ENCODE measurements around the gene NDUFA12.

NDUFA12 gene

GRCh38 chr12:94930772-94931171 is 72.7 kb downstream of the NDUFA12 start:
- ATAC-seq: no peak
- TF ChIP-seq CSRNP3 (CRISPR knock-in tag; IDR thresholded peaks at IDR 0.05) (no peak), ARNTL (CRISPR knock-in tag; IDR thresholded peaks at IDR 0.05; ENCODE audit: borderline replicate concordance, low read depth) (no peak), TSHZ2 (CRISPR knock-in tag; IDR thresholded peaks at IDR 0.05) (no peak), ESRRG (CRISPR knock-in tag; IDR thresholded peaks at IDR 0.05) (no peak), ZNF565 (CRISPR knock-in tag; conservative IDR thresholded peaks at IDR 0.05; ENCODE audit: low read depth) (no peak), ZC3H10 (CRISPR knock-in tag; IDR thresholded peaks at IDR 0.05) (no peak), ZNF8 (CRISPR knock-in tag; IDR thresholded peaks at IDR 0.05) (no peak)

GRCh38 chr12:94930216-94930654 is 73.3 kb downstream of the NDUFA12 start:
- ATAC-seq: no peak
- TF ChIP-seq TOX (CRISPR knock-in tag; IDR thresholded peaks at IDR 0.05; ENCODE audit: borderline replicate concordance) (no peak), BACH2 (CRISPR knock-in tag; IDR thresholded peaks at IDR 0.05; ENCODE audit: borderline replicate concordance) (no peak), ZFP30 (CRISPR knock-in tag; IDR thresholded peaks at IDR 0.05) (no peak), TSHZ2 (CRISPR knock-in tag; IDR thresholded peaks at IDR 0.05) (no peak)

DNA sequence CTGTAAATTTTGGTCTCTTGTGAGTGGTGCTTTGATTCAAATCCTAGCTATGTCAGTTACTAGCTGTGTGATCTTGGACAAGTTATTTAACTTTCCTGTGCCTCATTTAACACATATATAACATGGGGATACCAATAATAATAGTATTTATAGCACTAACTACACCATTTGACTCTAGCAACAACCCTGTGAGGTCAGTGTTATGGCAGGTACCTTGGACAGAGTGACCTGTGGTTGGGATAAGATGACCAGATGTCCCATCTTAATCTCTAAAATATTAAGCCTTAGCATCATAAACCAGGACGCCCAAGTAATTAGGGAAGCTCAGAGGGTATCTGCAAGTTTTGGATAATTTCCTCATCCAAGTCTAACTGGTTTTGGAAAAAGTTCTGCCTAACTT is 73.7 kb downstream of the NDUFA12 start:
- no peak for TF ChIP-seq TOX (CRISPR knock-in tag; IDR thresholded peaks at IDR 0.05; ENCODE audit: borderline replicate concordance)
- TF ChIP-seq PPARA (CRISPR knock-in tag; IDR thresholded peaks at IDR 0.05; ENCODE audit: borderline replicate concordance): no peak
- no peak for TF ChIP-seq ZFP30 (CRISPR knock-in tag; IDR thresholded peaks at IDR 0.05)
- TF ChIP-seq ZC3H10 (CRISPR knock-in tag; IDR thresholded peaks at IDR 0.05): no peak
- no peak for TF ChIP-seq TSHZ2 (CRISPR knock-in tag; IDR thresholded peaks at IDR 0.05)
- TF ChIP-seq ZNF70 (CRISPR knock-in tag; IDR thresholded peaks at IDR 0.05): no peak
- TF ChIP-seq RARB (CRISPR knock-in tag; IDR thresholded peaks at IDR 0.05): no peak
- TF ChIP-seq POU6F1 (CRISPR knock-in tag; IDR thresholded peaks at IDR 0.05; ENCODE audit: borderline replicate concordance, low read depth): no peak
- no peak for TF ChIP-seq ARNTL (CRISPR knock-in tag; IDR thresholded peaks at IDR 0.05; ENCODE audit: borderline replicate concordance, low read depth)
- no peak for TF ChIP-seq GLIS3 (CRISPR knock-in tag; IDR thresholded peaks at IDR 0.05)
- no peak for TF ChIP-seq OSR1 (CRISPR knock-in tag; IDR thresholded peaks at IDR 0.05)
- no peak for TF ChIP-seq ESRRG (CRISPR knock-in tag; IDR thresholded peaks at IDR 0.05)
- TF ChIP-seq, protein P1, sequence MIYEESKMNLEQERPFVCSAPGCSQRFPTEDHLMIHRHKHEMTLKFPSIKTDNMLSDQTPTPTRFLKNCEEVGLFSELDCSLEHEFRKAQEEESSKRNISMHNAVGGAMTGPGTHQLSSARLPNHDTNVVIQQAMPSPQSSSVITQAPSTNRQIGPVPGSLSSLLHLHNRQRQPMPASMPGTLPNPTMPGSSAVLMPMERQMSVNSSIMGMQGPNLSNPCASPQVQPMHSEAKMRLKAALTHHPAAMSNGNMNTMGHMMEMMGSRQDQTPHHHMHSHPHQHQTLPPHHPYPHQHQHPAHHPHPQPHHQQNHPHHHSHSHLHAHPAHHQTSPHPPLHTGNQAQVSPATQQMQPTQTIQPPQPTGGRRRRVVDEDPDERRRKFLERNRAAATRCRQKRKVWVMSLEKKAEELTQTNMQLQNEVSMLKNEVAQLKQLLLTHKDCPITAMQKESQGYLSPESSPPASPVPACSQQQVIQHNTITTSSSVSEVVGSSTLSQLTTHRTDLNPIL (CRISPR knock-in tag; IDR thresholded peaks at IDR 0.05; ENCODE audit: low read depth): no peak
- TF ChIP-seq ZNF565 (CRISPR knock-in tag; conservative IDR thresholded peaks at IDR 0.05; ENCODE audit: low read depth): no peak
- ATAC-seq: no peak

All from SK-N-SH treated with all-trans-retinoic acid at 6 μM for 48 hours (cell line).